Measurements from ENCODE around the gene EXTL1. TPM values are rescaled to one million over a fixed set of nuclear protein-coding genes. Genes with fewer than 3 reads are reported as not detected.
A peak's percentile ranks its signal among the peaks of the same experiment; 100 is the strongest.

The EXTL1 gene
- total RNA-seq, 1 experiment from 2014 or later, result 88.2 TPM

DNA sequence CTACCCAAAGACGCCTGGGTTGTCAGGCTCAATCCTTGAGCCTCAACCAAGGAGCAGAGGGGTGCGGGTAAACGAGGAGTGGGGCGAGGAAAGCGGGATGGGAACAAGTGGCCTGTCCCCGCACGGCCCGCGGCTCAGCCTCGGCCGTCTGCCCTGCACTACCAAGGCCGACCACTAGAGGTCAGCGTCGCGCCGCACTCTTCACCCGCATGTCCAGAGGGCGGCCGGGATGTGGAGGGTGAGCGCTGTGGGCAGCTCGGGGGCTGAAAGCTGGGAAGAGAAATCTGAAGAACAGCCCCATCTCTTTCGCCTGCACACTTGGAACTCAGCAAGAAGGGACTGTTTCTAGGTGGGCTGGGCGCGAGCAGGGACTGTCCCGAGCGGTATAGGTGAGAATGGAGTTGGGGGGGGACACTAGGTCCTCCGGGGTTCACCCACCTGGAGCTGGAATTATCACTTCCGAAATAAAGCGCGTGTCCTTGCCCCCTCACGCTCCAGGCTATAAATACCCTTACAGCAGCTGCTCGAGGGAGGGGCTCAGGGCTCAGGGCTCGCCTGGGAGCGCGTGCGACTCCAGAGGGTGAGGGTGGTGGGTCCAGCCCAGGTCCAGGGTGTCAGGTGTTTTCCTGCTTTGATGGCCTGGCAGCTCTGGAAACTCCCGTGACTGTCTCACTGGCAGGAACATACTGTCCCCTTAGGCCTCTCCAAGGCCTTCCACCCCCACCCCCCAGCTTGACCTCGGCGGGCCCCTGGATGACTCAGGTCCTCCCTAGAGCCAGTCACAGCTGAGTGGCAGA lies 14.6 kb downstream of the EXTL1 start:
- peak; percentile 80 for DNase-seq (ENCODE audit: low spot score)
- in situ Hi-C loops (cut with HindIII; ENCODE audit: low sequenced_read_pairs), result no loop called here

- no peak for DNase-seq (ENCODE audit: low spot score)
- in situ Hi-C loops (cut with HindIII; ENCODE audit: low sequenced_read_pairs), result no loop called here
Measured at GRCh38 chr1:26036756-26037281, 15.2 kb downstream of the EXTL1 start.

- DNase-seq (ENCODE audit: low spot score), result no peak
- in situ Hi-C loops (cut with HindIII; ENCODE audit: low sequenced_read_pairs), result no loop called here
Measured at GRCh38 chr1:26037904-26038303, 16.3 kb downstream of the EXTL1 start.

DNA sequence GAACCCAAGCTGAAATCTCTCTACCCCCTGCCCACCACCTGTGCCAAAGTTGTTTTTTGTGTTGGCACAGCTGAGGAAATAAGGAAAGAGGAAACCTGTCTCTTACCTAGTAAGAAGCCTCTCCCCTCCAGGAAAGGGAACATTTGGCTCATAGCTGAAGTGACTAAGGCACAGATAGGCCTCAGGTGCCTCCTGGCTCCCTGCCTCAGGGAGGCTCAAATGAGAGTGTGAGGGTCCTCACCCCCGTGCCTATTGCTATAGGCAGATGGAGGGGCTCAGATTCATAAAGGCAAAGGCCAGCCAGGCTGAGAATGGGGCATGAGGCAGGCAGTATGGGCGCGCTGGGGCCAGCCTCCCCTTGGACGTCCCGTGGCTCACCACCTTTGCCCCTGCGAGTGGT lies 16.9 kb downstream of the EXTL1 start:
- in situ Hi-C loops (cut with HindIII; ENCODE audit: low sequenced_read_pairs), result no loop called here
- no peak for DNase-seq (ENCODE audit: low spot score)

DNA sequence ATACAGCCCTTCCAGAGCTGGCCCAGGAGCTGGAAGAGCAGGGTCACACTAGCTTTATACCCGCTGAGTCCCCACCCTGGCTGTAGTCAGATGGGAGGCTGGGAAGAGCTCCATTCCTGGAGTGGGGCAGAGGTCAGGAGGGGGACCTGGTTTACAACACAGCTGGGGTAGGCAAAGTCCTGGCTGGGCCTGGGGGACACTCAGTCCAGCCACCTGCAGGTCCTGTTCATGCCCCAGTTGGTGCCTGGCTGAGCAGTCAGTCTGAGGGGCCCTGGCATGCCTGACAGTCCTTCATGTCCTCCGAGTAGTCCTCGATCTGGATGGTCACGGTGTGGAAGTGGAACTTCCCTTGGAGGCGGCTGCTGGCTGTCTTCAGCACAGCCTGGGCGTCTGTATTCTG lies 17.3 kb downstream of the EXTL1 start:
- DNase-seq (ENCODE audit: low spot score), result no peak
- in situ Hi-C loops (cut with HindIII; ENCODE audit: low sequenced_read_pairs), result no loop called here

- DNase-seq (ENCODE audit: low spot score), result no peak
Measured at GRCh38 chr1:26041401-26041800, 19.8 kb downstream of the EXTL1 start.

GRCh38 chr1:26041978-26042377 lies 20.4 kb downstream of the EXTL1 start:
- in situ Hi-C loops (cut with HindIII; ENCODE audit: low sequenced_read_pairs), result no loop called here
- no peak for DNase-seq (ENCODE audit: low spot score)

More at GRCh38 chr1:26041401-26041800, 19.8 kb downstream of the EXTL1 start:
- in situ Hi-C loops (cut with HindIII; ENCODE audit: low sequenced_read_pairs), result no loop called here

- in situ Hi-C loops (cut with HindIII; ENCODE audit: low sequenced_read_pairs), result no loop called here
- DNase-seq (ENCODE audit: low spot score), result no peak
Measured at GRCh38 chr1:26043765-26044164, 22.2 kb downstream of the EXTL1 start.

GRCh38 chr1:26044414-26044813 lies 22.8 kb downstream of the EXTL1 start:
- in situ Hi-C loops (cut with HindIII; ENCODE audit: low sequenced_read_pairs), result no loop called here

DNA sequence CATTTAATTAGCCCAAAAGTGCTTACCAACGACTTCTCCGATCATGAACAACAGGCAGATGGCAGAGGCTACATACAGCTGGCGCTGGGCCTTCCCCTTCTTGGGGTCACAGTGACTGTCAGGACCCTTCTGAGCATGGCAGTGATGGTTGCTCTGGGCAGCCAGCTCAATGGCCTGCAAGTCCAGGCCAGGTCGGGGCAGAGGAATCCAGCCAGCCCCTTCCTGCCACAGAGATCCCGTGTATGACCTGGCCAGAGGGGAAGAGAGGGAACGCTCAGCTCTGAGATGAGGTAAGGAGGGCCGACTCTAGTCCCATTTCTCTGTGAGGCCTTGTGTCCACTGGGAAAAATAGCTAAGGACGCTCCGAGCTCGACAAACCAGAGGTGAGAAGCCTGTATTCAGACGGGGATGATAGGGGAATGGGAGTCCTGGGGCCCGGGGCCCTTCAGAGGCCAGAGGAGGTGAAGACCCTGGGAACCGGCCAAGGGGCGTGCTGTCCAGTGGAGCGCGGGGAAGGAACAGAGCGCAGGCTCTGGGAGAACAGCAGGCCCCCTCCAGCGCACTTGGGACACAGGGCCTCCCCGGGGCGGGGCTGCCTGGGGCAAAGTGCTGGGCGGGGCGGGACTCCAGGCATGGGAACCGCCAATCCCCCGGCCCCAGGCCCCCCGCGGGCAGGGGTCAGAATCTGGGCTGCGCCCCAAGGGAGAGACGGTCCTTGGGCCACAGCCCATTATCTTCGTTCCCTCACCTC lies 23.6 kb downstream of the EXTL1 start:
- no peak for DNase-seq (ENCODE audit: low spot score)
- in situ Hi-C loops (cut with HindIII; ENCODE audit: low sequenced_read_pairs), result no loop called here

More at GRCh38 chr1:26044414-26044813, 22.8 kb downstream of the EXTL1 start:
- DNase-seq (ENCODE audit: low spot score), result no peak

DNA sequence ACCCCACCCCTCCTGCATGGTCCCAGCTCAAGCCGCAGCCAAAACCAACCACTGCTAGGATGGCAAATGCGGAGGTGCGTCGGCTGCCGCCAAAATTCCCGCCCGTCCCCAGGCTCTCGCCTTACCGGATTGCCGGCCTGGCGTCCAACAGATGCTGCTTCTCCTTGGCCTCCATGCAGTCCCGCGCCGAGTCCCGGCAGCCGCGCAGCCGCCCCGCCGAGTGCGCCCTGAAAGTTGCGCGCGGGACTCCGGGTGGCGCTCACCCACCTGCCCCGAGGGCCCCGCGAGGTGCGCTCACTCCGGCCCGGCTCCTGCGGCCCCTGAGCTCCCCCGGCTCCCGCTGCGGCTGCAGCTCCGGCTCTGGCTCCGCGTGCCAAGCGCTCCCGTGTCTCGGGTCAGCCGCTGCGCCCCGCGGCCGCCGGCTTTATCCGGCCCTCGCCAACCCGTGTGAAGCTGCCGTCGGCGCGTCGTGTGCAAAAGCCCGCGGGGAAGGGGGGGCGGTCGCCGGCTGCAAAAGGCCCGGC lies 24.2 kb downstream of the EXTL1 start, which contains the start of gene SLC30A2:
SLC30A2 (minus strand) TSS at position 397 of the 524 bp plus-strand sequence; CDS start at position 175, 222 bp downstream.
- DNase-seq (ENCODE audit: low spot score), result no peak
- in situ Hi-C loops (cut with HindIII; ENCODE audit: low sequenced_read_pairs), result no loop called here

DNA sequence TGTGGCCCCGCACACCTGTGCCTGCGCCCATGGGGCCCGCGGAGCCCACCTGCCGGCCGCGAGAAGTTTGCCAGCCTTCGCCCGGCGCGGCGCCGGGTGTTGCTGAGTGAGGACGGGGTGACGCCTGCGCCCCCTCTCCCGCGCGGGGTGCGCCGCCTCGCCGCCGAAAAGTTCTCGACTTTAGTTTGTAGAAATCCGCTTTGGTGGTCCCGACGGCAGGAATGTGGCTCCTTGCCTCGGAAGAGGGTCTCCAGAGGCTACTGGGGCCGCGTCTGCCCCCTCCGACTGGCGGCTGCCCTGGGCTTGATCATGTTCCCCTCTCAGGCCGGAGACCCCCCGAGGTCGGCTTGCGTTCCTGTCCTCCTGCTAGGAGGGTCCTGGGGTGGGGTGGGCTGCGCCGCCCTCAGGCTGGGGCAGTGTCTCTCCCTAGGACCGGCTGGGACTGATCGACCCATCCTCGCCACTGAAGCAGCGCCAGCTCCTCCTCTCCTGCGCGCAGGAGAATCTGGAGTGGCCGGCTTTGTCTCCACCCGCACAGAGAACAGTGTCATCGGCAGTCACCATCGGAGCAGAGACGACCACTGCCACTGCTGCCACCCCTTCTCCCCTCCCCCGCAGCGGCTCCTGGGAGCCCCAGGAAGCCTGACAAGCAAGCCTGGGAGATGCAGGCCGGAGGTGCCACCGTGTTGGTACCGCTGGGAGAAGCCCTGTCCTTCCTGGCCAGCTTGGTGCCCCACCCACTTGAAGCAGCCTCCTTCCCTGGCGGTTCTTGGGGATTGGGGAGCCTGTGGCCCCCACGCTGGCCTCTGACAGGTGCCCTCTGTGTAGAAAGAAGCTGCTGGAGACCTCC lies 24.9 kb downstream of the EXTL1 start:
- no peak for DNase-seq (ENCODE audit: low spot score)
- in situ Hi-C loops (cut with HindIII; ENCODE audit: low sequenced_read_pairs), result no loop called here

GRCh38 chr1:26047278-26047874 lies 25.8 kb downstream of the EXTL1 start:
- DNase-seq (ENCODE audit: low spot score), result no peak
- in situ Hi-C loops (cut with HindIII; ENCODE audit: low sequenced_read_pairs), result no loop called here

- DNase-seq (ENCODE audit: low spot score), result no peak
- in situ Hi-C loops (cut with HindIII; ENCODE audit: low sequenced_read_pairs), result no loop called here
Measured at GRCh38 chr1:26049531-26050247, 28.1 kb downstream of the EXTL1 start.

DNA sequence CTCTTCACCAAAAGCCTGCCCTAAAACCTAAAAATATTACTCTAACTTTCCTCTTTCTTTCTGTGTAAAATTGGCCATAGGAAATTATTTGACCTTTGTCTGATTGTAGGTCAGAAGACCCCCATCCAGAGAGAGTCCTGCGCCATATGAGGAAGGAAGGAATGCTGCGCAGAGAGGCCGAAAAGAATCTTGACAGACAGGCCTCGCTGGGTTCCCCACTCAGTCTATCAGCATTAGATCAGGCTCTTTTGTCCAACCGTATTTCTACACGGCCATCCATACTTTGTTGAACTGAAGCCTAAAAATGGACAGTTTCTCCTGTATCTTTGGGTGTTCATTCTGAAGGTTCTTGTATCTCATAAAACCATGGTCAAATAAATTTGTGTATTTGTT lies 28.7 kb downstream of the EXTL1 start:
- in situ Hi-C loops (cut with HindIII; ENCODE audit: low sequenced_read_pairs), result no loop called here
- no peak for DNase-seq (ENCODE audit: low spot score)

- no peak for DNase-seq (ENCODE audit: low spot score)
- in situ Hi-C loops (cut with HindIII; ENCODE audit: low sequenced_read_pairs), result no loop called here
Measured at GRCh38 chr1:26053718-26054560, 32.4 kb downstream of the EXTL1 start.

DNA sequence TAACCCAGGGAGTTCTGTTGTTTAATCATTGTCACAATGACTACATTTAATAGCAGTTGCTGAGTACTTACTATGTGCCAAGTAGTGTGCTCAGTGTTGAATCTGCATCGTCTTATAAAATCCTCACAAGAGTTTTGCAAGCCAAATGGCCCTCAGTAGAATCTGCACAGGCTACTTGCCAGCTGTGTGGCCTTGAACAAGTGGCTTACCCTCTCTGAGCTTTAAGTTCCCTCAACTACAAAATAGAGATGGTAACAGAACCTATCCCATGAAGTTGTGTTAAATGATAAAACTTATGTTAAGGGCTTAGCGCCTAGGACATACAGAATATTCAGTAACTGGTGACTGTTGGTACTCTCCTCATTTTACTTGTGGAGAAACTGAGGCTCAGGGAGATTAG lies 33.5 kb downstream of the EXTL1 start:
- no peak for DNase-seq (ENCODE audit: low spot score)
- in situ Hi-C loops (cut with HindIII; ENCODE audit: low sequenced_read_pairs), result no loop called here

Data from G401 (cell line).